ENCODE results near the gene SLC26A8. TPM values are rescaled to one million over a fixed set of nuclear protein-coding genes. Genes with fewer than 3 reads are reported as not detected.
"Not testable (repeated sequence)": the region's sequence is repeated elsewhere in the genome, so short reads cannot be mapped to it uniquely, and the experiment has no call there.

SLC26A8 gene
- total RNA-seq, 1 experiment from 2014 or later = not detected

- in situ Hi-C loops (cut with HindIII; ENCODE audit: low pct_unique_long_range_greater_than_20kb, low sequenced_read_pairs); POLR2A ChIA-PET: not testable (repeated sequence)
Measured at GRCh38 chr6:35931873-35932272, 92.6 kb downstream of the SLC26A8 start.

GRCh38 chr6:35931120-35931561 lies 93.3 kb downstream of the SLC26A8 start:
- intact Hi-C loops (cut with micrococcal nuclease; ENCODE audit: unreplicated experiment) = no loop called here
- in situ Hi-C loops (cut with HindIII; ENCODE audit: low pct_unique_long_range_greater_than_20kb, low sequenced_read_pairs) = no loop called here
- no TSS peak for BruUV-seq (replicated peaks)
- ATAC-seq = no peak
- no peak for DNase-seq (ENCODE audit: low read depth, low spot score)
- Histone ChIP-seq H3K4me1 (ENCODE audit: control insufficient read depth, insufficient read depth, low read length) (no peaks in the 10 kb centered on the region), H3K27ac (ENCODE audit: low read length) (no peak overlapping the region), H3K36me3 (ENCODE audit: control insufficient read depth, insufficient read depth, low read length) (no peaks in the 10 kb centered on the region), H3K4me3 (ENCODE audit: low read depth in 2 of 2, low read length in 2 of 2) (no peak overlapping the region), H3K27me3 (ENCODE audit: control insufficient read depth, insufficient read depth, low read length) (no peaks in the 10 kb centered on the region), H3K9me3 (ENCODE audit: control insufficient read depth, insufficient read depth, low read depth, low read length) (no peaks in the 10 kb centered on the region)
- POLR2A ChIA-PET = no interaction called here
- CTCF ChIA-PET = no interaction called here
- TF ChIP-seq CTCF (IDR thresholded peaks at IDR 0.05) (no peak), SIN3A (IDR thresholded peaks at IDR 0.05; ENCODE audit: borderline replicate concordance, insufficient read depth, low read depth, low read length) (no peak), POLR2AphosphoS5 (IDR thresholded peaks at IDR 0.05; ENCODE audit: low read depth, low read length) (no peak), REST (IDR thresholded peaks at IDR 0.05; ENCODE audit: insufficient read depth in 1 of 2, low read depth in 2 of 2, low read length in 1 of 2) (no peak), TCF7L2 (IDR thresholded peaks at IDR 0.05; ENCODE audit: low read depth, low read length) (no peak)

More at GRCh38 chr6:35931873-35932272, 92.6 kb downstream of the SLC26A8 start:
- H3K27me3 ChIP-seq (ENCODE audit: control insufficient read depth, insufficient read depth, low read length); CTCF ChIA-PET; H3K36me3 ChIP-seq (ENCODE audit: control insufficient read depth, insufficient read depth, low read length); H3K27ac ChIP-seq (ENCODE audit: low read length); H3K4me3 ChIP-seq (ENCODE audit: low read depth in 2 of 2, low read length in 2 of 2); H3K9me3 ChIP-seq (ENCODE audit: control insufficient read depth, insufficient read depth, low read depth, low read length); intact Hi-C loops (cut with micrococcal nuclease; ENCODE audit: unreplicated experiment); ATAC-seq; DNase-seq (ENCODE audit: low read depth, low spot score); H3K4me1 ChIP-seq (ENCODE audit: control insufficient read depth, insufficient read depth, low read length); BruUV-seq (replicated peaks): not testable (repeated sequence)

- intact Hi-C loops (cut with micrococcal nuclease; ENCODE audit: unreplicated experiment) = no loop called here
- POLR2A ChIA-PET = no interaction called here
- BruUV-seq (replicated peaks) = no TSS peak
- H3K27ac ChIP-seq (ENCODE audit: low read length) = no peak overlapping the region
- DNase-seq (ENCODE audit: low read depth, low spot score) = no peak
- in situ Hi-C loops (cut with HindIII; ENCODE audit: low pct_unique_long_range_greater_than_20kb, low sequenced_read_pairs) = no loop called here
- no peaks in the 10 kb centered on the region for H3K36me3 ChIP-seq (ENCODE audit: control insufficient read depth, insufficient read depth, low read length)
- H3K27me3 ChIP-seq (ENCODE audit: control insufficient read depth, insufficient read depth, low read length) = no peaks in the 10 kb centered on the region
- CTCF ChIA-PET = no interaction called here
- ATAC-seq = no peak
- TF ChIP-seq REST (IDR thresholded peaks at IDR 0.05; ENCODE audit: insufficient read depth in 1 of 2, low read depth in 2 of 2, low read length in 1 of 2) (no peak), POLR2AphosphoS5 (IDR thresholded peaks at IDR 0.05; ENCODE audit: low read depth, low read length) (no peak)
- no peaks in the 10 kb centered on the region for H3K4me1 ChIP-seq (ENCODE audit: control insufficient read depth, insufficient read depth, low read length)
- no peaks in the 10 kb centered on the region for H3K9me3 ChIP-seq (ENCODE audit: control insufficient read depth, insufficient read depth, low read depth, low read length)
- no peak overlapping the region for H3K4me3 ChIP-seq (ENCODE audit: low read depth in 2 of 2, low read length in 2 of 2)
Measured at GRCh38 chr6:35929601-35930000, 94.8 kb downstream of the SLC26A8 start.

Measured in Panc1 (cell line).